ENCODE data around the gene COL21A1.

Gene COL21A1

DNA sequence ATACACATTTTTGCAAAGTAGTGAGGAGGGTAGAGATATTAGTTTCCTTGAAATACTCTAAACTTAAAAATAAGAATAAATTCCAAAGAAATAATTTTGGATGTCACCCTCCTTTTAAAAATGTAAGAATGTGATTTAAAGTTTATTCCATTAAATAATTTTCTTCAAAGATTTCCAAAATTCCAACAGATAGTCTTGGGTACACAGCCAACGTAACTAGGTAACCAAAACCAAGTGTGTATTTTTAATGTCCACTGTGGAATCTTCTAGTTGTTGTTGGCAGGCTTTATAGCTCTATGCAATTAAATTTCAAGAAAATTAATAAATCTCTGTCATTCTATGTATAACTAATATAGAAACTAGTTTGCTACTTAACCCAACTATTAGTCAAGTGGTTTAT lies 101.3 kb downstream of the COL21A1 start:
- TF ChIP-seq TAF1 (IDR thresholded peaks at IDR 0.05; ENCODE audit: borderline replicate concordance, low read depth, low read length) (no peak), POLR2A (IDR thresholded peaks at IDR 0.05; ENCODE audit: low read depth, low read length) (no peak), POLR2AphosphoS5 (IDR thresholded peaks at IDR 0.05; ENCODE audit: low read depth, low read length) (no peak)
- FAIRE-seq, result no peak
- no peak for DNase-seq (ENCODE audit: insufficient read length)

GRCh38 chr6:56145616-56146015 lies 101.8 kb downstream of the COL21A1 start:
- DNase-seq (ENCODE audit: insufficient read length) (no peak), FAIRE-seq (no peak)
- TF ChIP-seq TAF1 (IDR thresholded peaks at IDR 0.05; ENCODE audit: borderline replicate concordance, low read depth, low read length), result no peak
- TF ChIP-seq POLR2AphosphoS5 (IDR thresholded peaks at IDR 0.05; ENCODE audit: low read depth, low read length), result no peak
- no peak for TF ChIP-seq POLR2A (IDR thresholded peaks at IDR 0.05; ENCODE audit: low read depth, low read length)

DNA sequence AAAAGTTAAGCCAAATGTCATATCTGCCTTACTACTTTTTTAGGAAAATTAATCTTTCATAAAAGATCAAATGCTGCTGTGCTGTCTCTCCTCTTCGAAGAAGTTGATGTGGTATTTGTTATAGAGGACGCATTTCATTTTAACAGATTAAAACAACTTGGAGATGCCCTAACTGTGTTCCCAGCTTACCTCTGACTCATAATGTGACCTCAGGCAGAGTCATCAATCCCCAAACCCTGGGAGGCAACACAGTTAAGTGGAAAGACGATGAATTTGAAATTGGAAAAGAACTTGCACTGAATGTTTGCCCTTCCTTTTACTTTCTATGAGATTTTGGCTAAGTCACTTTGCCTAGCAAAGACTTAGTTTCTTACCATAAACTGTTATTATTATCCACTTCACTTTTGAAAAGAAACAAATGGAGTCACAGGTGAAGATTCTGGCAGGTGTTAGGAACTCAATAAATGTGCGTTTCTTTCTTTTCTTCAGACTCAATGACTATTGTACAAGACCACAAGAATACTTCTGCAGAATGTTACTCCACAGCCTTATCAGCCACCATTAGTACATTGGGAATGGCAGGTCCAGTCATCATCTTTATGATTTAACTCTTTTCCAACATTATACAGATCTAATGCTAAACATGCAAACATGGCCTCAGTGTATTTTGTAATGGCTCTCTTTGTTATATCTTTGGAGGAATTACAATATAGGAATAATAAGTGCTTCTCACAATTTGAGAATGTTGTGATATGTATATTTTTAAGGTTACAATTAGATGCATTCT lies 102.6 kb downstream of the COL21A1 start:
- no peak for TF ChIP-seq TAF1 (IDR thresholded peaks at IDR 0.05; ENCODE audit: borderline replicate concordance, low read depth, low read length)
- no peak for TF ChIP-seq POLR2A (IDR thresholded peaks at IDR 0.05; ENCODE audit: low read depth, low read length)
- TF ChIP-seq POLR2AphosphoS5 (IDR thresholded peaks at IDR 0.05; ENCODE audit: low read depth, low read length), result no peak

DNA sequence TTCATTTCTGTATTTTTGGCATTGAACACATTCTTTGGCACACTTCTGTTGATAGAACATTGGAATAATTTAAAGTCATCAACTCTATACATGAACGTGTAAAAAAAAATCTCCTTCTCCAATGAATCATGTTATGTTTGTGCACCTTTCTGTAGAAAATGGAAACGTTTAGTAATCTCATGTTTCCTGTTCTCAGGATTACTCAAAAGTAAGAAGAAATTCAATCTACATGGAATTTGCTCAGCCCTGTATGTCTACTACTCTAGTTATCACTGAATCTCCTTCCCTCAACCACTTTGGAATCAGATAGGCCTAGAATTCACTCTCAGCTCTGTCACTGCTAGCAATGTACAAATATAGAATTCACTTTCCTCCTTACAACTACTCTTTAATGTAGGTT lies 103.6 kb downstream of the COL21A1 start:
- no peak for DNase-seq (ENCODE audit: insufficient read length)
- TF ChIP-seq POLR2A (IDR thresholded peaks at IDR 0.05; ENCODE audit: low read depth, low read length), result no peak
- TF ChIP-seq TAF1 (IDR thresholded peaks at IDR 0.05; ENCODE audit: borderline replicate concordance, low read depth, low read length), result no peak
- no peak for TF ChIP-seq POLR2AphosphoS5 (IDR thresholded peaks at IDR 0.05; ENCODE audit: low read depth, low read length)
- FAIRE-seq, result no peak

More for the DNA sequence above, 102.6 kb downstream of the COL21A1 start:
- DNase-seq (ENCODE audit: insufficient read length), result no peak
- FAIRE-seq, result no peak

DNA sequence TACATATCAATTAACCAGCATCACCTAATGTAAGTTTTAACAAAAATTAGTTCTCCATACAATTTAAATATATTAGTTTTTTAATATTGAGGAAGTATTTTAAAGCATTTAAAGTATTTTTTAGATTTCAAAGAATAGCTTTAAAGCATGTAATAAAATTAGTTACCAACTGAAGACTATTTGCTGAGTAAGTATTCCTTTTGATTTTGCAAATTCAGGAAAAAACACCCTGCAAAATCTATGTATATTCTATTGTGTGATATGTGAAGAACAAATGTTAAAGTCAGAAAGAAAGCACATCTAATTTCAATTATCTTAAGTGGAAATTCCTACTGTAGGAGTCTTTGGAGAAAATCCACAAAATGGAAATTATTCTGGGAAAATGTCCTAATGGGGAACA lies 107.3 kb downstream of the COL21A1 start:
- FAIRE-seq (no peak), DNase-seq (ENCODE audit: insufficient read length) (no peak)
- TF ChIP-seq POLR2A (IDR thresholded peaks at IDR 0.05; ENCODE audit: low read depth, low read length) (no peak), POLR2AphosphoS5 (IDR thresholded peaks at IDR 0.05; ENCODE audit: low read depth, low read length) (no peak), TAF1 (IDR thresholded peaks at IDR 0.05; ENCODE audit: borderline replicate concordance, low read depth, low read length) (no peak)

- FAIRE-seq (no peak), DNase-seq (ENCODE audit: insufficient read length) (no peak)
- TF ChIP-seq POLR2A (IDR thresholded peaks at IDR 0.05; ENCODE audit: low read depth, low read length), result no peak
- TF ChIP-seq POLR2AphosphoS5 (IDR thresholded peaks at IDR 0.05; ENCODE audit: low read depth, low read length), result no peak
- TF ChIP-seq TAF1 (IDR thresholded peaks at IDR 0.05; ENCODE audit: borderline replicate concordance, low read depth, low read length), result no peak
Observed at GRCh38 chr6:56115715-56116114, 131.7 kb downstream of the COL21A1 start.

GRCh38 chr6:56109149-56109548 lies 138.2 kb downstream of the COL21A1 start:
- DNase-seq (ENCODE audit: insufficient read length) (no peak), FAIRE-seq (no peak)
- no peak for TF ChIP-seq POLR2AphosphoS5 (IDR thresholded peaks at IDR 0.05; ENCODE audit: low read depth, low read length)
- TF ChIP-seq TAF1 (IDR thresholded peaks at IDR 0.05; ENCODE audit: borderline replicate concordance, low read depth, low read length), result no peak
- TF ChIP-seq POLR2A (IDR thresholded peaks at IDR 0.05; ENCODE audit: low read depth, low read length), result no peak

GRCh38 chr6:56106231-56106630 lies 141.1 kb downstream of the COL21A1 start:
- FAIRE-seq, result no peak
- no peak for TF ChIP-seq TAF1 (IDR thresholded peaks at IDR 0.05; ENCODE audit: borderline replicate concordance, low read depth, low read length)
- no peak for TF ChIP-seq POLR2AphosphoS5 (IDR thresholded peaks at IDR 0.05; ENCODE audit: low read depth, low read length)
- no peak for TF ChIP-seq POLR2A (IDR thresholded peaks at IDR 0.05; ENCODE audit: low read depth, low read length)

DNA sequence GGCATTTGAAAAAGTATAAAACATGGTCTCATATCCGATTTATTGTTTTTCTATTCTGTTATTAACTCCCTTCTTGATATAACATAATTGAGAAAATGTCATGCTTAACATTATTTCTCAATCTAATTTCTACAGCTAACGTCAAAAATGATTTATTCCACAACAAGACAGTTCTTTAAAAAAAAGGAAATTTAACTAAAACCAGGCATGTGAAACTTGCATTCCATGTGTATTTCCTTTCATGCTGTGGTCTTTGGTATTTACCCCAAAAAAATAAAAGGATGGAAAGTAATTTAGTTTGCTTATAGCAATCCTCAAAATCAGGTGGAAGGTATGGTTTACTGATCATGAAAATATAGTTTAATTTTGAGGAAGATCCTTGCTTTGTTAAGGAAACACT lies 142.8 kb downstream of the COL21A1 start:
- TF ChIP-seq TAF1 (IDR thresholded peaks at IDR 0.05; ENCODE audit: borderline replicate concordance, low read depth, low read length), result no peak
- no peak for FAIRE-seq

More at GRCh38 chr6:56106231-56106630, 141.1 kb downstream of the COL21A1 start:
- DNase-seq (ENCODE audit: insufficient read length), result no peak

GRCh38 chr6:56102216-56102615 lies 145.2 kb downstream of the COL21A1 start:
- TF ChIP-seq POLR2A (IDR thresholded peaks at IDR 0.05; ENCODE audit: low read depth, low read length) (no peak), TAF1 (IDR thresholded peaks at IDR 0.05; ENCODE audit: borderline replicate concordance, low read depth, low read length) (no peak), POLR2AphosphoS5 (IDR thresholded peaks at IDR 0.05; ENCODE audit: low read depth, low read length) (no peak)
- DNase-seq (ENCODE audit: insufficient read length) (no peak), FAIRE-seq (no peak)

More for the DNA sequence above, 142.8 kb downstream of the COL21A1 start:
- DNase-seq (ENCODE audit: insufficient read length), result no peak

DNA sequence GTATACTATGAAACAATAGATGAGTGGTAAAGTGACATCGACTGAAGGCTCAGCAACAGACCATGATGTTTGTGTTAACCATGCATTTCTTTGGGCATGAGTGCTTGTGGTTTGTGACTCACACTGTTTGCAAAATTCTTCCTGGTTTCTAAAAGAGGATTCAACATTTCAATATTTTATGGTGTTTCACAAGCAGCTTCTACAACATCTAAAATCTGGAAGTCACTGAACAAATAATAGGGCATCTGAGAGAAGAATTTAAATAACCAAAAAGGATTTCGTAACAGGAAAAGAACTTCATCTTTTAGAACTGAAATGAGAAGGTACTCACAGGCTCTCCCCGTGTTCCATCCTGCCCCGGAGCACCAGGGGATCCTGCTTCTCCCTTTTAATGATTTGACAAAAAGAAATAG lies 146.2 kb downstream of the COL21A1 start:
- DNase-seq (ENCODE audit: insufficient read length) (no peak), FAIRE-seq (no peak)
- TF ChIP-seq TAF1 (IDR thresholded peaks at IDR 0.05; ENCODE audit: borderline replicate concordance, low read depth, low read length) (no peak), POLR2A (IDR thresholded peaks at IDR 0.05; ENCODE audit: low read depth, low read length) (no peak), POLR2AphosphoS5 (IDR thresholded peaks at IDR 0.05; ENCODE audit: low read depth, low read length) (no peak)

- FAIRE-seq, result no peak
- DNase-seq (ENCODE audit: insufficient read length), result no peak
Observed at GRCh38 chr6:56096946-56097621, 150.3 kb downstream of the COL21A1 start.

More at GRCh38 chr6:56096946-56097621, 150.3 kb downstream of the COL21A1 start:
- TF ChIP-seq POLR2A (IDR thresholded peaks at IDR 0.05; ENCODE audit: low read depth, low read length), result no peak
- TF ChIP-seq POLR2AphosphoS5 (IDR thresholded peaks at IDR 0.05; ENCODE audit: low read depth, low read length), result no peak
- TF ChIP-seq TAF1 (IDR thresholded peaks at IDR 0.05; ENCODE audit: borderline replicate concordance, low read depth, low read length), result no peak

Data from GM12892 (cell line).